HG02970 (cell line): ENCODE data around the gene LIMS1.
"Not testable (repeated sequence)": the region's sequence is repeated elsewhere in the genome, so short reads cannot be mapped to it uniquely, and the experiment has no call there.

Experiments
- ATAC-seq: cut with Tn5 transposase; IDR thresholded peaks from one replicate; pipeline ENCODE4 v1.9.1; 2021; ENCODE audit warnings: mild to moderate bottlenecking, moderate library complexity, moderate number of reproducible peaks; ENCODE audit not compliant: unreplicated experiment, low FRiP score

The LIMS1 gene, protein sequence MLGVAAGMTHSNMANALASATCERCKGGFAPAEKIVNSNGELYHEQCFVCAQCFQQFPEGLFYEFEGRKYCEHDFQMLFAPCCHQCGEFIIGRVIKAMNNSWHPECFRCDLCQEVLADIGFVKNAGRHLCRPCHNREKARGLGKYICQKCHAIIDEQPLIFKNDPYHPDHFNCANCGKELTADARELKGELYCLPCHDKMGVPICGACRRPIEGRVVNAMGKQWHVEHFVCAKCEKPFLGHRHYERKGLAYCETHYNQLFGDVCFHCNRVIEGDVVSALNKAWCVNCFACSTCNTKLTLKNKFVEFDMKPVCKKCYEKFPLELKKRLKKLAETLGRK

DNA sequence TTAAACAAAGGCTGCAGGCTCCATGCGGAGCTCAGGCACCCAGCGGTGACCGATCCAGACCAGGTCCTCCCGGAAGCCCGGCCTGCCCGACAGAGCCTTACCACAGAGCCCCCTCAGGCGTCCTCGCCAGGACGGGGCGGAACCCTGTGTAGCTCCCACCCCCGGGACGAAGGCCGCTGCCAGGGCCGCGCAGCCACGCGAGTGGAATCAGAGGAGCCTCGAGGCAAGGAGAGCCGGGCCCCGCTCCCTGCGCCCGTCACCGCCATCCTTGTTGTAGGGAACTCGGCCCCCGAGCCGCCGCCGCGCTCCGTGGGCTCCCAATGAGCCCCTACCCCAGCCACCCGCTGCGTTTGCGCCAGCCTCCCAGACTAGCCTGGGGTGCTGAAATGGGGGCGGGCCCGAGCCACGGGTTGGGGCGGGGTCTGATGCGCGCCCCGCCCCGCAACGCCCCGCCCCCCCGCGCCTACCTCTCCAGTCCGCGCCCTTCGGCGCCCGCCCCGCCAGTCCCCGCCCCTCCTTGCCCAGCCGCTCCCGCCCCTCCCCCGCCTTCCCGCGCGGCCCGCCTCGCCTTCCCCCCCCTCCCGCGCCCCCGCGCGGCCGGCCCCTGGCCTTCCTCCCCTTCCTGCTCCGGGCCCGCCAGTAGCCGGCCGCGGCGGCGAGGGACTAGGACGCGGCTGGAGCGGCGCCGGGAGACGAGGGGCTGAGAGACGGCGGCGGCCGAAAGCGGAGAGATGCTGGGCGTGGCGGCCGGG, at the start of gene LIMS1:
TSS of gene LIMS1 (plus strand) at position 639 of the 752 bp plus-strand sequence. CDS start at position 732, 93 bp downstream.
- peak; percentile 87 for ATAC-seq

DNA sequence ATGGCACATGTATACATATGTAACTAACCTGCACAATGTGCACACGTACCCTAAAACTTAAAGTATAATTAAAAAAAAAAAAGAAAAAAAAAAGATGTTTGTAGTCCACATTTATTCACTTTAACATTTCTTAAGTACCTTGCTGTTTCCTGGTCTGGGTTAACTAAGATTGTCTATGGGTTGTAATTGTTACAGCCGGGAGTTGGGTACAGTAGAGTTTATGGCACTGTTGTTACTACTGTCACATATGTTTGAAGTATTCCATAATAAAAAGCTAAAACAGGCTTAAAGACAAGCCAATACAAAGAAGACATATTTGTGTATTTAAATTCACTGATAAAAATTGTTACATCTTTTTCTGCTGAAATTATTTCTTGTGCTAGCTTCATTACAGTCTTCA, 49.0 kb upstream of the LIMS1 start:
- no peak for ATAC-seq

DNA sequence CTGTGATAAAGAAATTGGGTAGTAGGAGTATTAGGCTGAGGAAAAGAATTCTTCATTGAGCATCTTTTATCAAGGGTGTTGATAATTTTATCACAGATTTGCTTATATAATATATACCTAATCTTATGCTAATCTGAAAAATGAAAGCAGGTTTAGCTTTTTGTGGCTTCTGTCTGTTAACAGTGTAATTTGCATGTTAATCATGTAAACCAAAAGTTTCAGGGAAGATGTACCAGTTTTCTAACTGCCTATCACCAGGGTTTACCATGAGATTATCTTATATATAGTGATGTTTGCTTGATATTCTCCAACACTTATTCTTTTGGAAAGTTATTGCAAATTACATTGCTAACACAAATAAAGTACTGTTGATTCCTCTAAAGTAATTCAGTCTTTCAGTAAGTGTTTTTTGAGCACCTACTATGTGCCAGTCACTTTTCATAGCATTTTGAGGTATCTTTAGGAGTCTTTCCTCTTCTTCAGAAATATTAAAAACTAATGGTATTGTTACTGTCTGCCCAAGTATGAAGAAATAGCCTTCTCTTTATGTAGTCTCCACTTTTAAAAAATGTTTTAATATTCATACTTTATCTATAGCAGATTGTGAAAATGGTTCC, 43.7 kb upstream of the LIMS1 start:
- ATAC-seq, result no peak

DNA sequence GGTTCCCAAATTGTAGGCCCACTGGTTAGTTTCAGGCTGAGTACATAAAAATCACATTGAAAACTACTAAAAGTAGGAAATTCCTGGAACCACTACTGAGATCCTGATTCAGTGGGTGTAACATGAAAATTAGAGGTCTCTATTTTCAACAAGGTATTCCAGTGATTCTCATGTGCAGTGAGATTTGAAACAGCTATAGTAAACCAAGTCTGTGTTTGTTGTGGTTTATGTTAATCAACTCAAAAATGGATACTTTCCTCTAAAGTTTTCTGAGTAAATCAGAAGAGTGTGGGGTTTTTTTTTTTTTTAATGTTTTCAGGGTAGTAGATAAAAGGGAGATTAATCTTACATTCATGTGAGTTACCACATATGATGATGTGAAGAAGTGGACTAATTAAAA, 42.4 kb upstream of the LIMS1 start:
- ATAC-seq, result no peak

DNA sequence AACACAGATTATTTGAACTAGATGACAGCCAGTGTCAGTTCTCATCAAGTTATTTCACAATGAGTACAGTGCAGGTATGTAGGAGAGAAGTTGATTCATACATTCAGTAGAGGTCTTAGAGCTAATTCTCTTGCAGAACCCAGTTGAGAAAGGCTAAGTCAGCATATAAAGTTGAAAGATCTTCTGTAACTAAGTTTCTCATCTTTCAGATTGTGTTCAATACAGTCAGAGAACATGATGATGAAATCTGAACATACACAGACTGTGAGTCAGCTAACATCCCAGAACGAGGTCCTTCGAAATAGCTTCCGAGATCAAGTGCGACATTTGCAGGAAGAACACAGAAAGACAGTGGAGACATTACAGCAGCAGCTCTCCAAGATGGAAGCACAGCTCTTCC, 41.9 kb upstream of the LIMS1 start:
- no peak for ATAC-seq

DNA sequence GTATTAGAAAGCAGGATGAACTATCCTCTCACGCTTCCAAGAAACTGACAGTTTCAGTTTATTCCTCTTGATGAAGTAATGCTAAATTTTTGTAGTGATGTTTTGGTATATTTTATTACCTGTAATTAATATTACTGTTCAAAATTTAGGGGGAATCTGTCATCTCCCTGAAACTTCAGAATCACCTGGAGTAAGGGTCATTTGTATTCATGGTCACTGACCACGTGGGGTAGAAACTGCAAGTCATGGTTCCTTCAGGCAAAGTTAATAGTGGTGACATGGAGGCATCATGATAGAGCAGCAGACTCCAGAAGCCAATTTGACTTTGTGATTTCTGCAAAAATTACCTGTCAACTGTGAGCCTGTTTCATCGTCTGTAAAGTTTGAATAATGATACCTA, 38.1 kb upstream of the LIMS1 start:
- not testable (repeated sequence) for ATAC-seq

DNA sequence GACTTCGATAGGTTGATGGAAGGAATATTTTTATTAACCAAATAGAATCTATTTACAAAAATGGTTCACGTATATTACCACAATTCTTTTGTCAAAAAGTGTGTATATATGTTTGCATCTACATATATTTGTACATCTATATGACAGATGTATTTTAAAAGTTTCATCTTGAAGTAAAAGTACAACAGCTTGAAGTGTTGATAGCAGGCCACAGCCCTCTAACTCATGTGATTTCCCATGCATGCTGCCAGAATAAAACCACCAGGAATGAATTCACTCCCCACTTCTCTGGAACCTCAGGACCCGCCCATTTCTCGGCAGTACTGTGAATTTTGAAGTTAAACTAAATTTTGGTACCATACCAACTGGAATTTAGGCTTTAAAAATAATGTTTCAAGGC, 26.6 kb upstream of the LIMS1 start:
- not testable (repeated sequence) for ATAC-seq

DNA sequence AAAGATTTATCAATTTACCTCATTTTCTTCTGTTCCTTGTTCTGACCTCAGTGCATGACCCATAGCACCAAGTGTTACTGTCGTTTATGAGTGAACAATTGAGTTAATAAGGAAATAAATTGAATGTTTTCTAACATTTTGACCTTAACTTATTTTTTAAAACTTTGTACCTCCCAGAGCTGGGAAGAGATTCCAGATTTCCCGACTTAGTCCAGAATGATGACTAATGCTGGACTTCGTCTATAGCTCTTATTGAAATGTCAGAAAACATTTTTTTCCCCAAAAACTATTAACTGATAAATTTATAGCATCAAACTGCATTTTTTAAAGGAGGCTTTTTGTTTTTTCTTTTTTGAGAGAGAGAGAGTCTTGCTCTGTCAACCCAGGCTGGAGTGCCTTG, 21.8 kb upstream of the LIMS1 start:
- not testable (repeated sequence) for ATAC-seq

DNA sequence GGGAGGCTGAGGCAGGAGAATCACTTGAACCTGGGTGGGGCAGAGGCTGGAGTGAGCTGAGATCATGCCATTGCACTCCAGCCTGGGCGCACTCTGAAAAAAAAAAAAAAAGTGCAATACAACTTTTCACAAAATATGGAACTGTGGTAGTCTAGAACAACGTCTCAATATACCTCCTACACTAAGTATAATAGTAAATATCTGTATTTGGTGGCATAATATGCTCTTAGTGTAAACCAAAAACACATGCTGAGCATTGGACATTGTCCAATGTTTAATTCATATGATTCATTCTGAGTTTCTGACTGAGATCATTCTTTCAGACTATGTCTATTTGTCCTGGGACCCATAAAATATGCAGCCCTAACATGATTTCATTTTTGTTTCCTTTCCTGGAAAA, 19.8 kb upstream of the LIMS1 start:
- not testable (repeated sequence) for ATAC-seq

DNA sequence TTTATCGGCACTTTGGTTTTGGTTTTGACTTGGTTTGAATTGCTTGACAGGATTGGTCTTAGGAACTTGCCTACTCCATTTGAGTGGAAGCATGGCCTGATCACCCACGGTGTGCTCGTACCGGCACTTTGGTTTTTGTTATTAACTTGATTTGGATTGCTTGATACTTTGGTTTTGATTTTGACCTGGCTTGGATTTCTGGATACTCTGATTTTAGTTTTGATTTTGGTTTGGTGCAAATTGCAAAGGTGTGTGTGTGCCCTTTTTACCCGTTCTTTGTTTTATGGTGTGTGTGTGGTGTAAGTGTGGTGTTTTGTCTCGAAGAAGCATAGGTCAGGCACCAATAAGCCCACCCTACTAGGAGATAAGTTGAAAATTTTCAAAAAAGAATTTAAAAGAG, 9.6 kb upstream of the LIMS1 start:
- ATAC-seq, result not testable (repeated sequence)

DNA sequence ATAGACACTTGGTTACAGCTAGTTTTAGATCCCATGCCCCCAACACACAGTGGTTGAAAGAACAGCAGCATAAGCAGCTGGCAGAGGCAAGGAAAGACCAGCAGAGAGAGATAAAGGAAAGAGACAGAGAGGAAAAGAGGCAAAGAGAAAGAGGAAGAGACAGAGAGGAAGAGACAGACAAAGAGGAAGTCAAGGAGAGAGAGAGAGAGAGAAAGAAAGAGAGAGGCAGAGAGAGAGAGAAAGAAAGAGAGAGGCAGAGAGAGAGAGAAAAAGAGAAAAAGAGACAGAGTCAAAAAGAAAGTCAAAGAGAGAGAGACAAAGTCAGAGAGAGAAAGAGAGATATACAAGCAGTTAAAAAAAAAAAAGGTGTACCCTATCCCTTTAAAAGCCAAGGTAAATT, 9.0 kb upstream of the LIMS1 start:
- ATAC-seq, result not testable (repeated sequence)

DNA sequence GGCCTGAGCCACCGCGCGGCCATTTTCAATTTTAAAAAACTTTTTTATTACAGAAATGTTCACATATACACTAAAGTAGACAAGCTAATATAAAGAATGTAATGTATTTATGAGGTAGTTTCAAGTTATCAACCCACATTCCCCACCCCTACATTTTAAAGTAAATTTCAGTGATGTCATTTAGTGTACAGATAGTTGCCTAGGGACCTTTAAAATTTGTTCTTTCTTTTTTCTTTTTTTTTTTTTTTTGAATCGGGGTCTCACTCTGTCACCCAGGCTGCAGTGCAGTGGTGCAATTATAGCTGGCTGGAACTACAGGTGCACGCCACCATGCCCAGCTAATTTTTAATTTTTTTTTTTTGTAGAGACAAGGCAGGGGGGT, 2.6 kb upstream of the LIMS1 start:
- no peak for ATAC-seq

DNA sequence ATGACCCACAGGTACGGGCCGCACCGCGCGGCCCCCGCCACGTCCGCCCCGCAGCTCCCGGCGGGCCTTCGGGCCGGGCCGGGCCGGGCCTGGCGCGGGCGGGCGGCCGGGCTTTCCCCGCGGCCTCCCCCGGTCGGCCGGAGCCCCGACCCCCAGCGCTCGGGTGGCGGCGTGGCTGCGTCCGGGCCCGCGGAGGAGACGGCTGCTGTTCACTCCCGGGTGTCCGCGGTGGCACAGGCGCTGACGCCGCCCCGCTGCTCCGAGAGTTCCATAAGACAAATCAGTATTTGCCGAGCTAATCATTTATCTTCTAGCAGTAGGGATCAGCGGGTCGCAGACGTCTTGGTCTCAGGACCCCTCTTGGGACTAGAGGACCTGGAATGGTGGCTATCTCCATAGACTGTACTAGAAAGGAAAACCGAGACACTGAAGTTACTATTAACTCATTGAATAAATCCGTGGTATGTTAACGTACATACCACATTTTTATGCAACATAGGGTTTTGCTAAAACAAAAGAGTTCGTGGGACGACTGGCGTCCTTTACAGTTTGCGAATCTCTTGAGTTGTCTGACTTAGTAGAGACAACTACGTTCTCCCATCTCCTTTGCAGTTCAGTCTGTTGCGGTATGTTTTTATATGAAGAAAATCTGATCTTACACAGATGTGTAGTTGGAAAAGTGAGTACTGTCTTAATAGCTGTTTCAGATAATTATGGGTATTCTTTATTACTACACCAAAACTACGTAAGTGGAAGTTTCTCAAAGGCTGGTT, 500 bp downstream of the LIMS1 start:
- peak; percentile 41 for ATAC-seq

DNA sequence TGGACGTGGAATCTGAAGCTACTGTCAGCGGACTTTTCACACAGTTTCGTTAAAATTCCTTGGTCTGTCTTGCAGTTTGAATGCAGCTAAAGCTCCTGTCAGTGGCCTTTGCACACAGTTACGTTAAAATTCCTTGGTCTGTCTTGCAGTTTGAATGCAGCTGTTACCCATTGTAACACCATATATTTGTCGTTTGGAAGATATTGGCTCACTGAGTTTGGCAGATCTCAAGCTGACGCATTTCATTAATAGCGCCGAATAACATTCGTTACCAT, 1.0 kb downstream of the LIMS1 start:
- ATAC-seq, result no peak

DNA sequence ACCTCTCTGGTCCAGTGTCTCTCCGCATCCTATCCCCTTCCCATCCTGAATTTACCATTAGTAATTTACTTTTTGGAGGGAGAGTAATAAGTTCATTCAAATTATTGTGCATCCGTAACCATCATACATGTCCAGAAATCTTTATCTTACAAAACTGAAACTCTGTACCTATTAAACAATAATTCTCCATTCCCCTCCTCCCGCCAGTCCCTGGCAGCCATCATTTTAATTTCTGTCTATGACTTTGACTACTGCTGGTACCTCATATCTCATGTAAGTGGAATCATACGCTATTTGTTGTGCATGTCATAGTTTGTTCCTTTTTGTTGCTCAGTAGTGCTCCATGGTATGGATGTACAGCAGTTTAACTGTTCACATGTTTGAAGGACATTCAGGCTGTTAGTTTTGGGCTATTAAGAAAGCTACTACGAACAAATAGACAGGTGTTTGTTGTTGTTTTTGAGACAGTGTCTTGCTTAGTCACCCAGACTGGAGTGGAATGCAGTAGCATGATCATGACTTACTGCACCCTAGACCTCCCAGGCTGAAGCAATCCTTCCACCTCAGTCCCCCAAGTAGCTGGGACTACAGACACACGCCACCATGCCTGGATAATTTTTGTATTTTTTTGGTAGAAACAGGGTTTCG, 2.0 kb downstream of the LIMS1 start:
- no peak for ATAC-seq

DNA sequence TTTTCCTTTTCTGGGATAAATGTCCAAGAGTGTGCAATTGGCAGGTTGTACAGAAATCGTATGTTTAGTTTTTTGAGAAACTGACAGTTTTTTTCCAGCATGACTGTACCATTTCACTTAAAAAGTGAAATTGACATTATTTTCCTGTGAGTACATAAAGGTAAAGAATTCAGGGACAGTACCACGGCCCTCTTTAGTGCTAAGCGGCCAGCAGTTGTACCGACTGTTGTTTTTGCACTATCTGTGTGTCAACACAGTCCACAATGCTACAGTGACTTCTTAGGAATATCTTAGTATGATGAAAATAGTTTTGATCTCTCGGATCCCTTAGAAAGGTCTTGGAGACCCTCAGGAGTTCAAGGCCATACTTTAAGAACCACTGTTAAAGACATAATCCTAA, 2.6 kb downstream of the LIMS1 start:
- ATAC-seq, result no peak

DNA sequence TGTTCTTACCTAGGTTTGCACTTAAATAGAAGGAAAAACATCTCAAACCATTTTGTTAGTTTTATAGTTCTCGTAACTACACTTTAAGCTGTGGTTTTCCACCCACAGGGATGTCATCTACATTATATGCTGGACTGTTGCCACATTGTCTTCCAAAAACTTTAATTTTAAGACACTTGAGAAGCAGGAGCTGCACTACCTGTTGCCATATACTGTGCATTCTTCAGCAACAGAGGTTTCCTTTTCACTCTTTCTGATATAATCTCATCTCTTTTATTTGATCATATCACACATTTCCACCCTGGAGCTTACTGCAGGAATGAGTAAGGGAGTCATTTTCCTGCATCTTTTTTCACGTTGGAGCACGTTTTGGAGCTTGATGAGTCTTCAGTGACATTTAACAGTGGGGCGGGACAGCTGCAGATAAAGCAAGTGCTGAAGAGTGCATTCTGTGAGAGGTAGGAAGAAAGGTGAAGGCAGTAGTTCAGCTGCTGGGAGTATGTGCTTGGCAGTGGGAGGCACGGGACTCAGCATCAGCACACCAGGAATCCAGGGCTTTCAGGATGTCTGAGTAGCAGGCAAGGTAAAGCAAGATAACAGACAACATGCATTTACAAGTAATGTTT, 3.8 kb downstream of the LIMS1 start:
- ATAC-seq, result no peak

DNA sequence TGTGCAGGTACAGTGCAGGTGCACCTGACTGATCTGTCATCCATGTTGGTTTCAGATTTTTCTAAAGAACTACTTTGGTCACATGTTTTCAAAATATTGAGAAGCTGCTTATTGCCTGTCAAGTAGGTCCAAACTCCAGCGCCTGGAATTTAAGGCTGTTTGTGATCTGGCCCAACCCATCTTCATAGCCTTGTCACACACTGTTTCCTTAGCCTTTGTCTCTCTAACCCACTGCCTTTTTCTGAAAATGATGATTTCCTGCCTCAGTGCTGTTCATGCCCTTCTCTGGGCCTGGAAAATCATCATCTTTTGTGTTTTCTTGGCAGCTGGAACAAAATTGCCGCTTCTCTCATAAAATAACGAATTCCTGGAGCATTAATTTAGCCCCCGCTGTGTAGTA, 7.2 kb downstream of the LIMS1 start:
- ATAC-seq, result no peak

DNA sequence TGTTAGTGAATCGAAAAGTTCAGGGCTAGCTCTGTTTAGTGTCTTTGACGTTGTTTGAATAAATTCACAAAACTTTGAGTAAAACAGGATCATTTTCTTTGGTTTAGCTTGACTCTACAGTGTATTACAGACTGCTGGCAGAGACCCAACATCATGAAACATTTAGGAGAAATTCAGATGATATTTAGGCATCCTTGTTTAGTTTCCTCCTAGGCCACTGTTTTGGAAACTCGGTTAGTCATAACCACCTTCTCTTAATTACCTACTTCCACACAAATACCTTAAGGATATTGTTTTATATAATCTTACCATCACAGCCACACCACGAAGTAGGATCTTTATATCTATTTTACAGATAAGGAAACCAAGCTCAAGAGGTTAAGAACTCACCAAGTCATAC, 7.8 kb downstream of the LIMS1 start:
- ATAC-seq, result no peak

DNA sequence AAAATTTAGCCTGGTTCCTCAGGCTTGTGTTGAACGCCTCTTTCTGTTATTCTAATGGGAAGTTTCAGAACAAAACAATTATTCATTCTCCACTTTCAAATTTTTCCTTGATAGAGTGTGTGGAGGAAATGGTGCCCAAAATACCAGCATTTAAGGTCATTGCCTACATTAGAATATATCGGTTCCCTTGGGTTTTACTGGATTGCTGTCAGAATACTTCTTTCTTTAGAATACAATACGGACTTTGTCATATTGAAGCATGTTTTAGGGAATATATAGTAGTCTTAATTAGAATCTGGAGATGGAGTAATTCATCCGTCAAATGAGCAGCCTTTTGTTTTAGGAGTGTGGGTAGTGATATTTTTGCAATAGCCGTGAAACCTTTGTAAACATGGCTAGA, 13.3 kb downstream of the LIMS1 start:
- no peak for ATAC-seq
